K562 (cell line): ENCODE results near the gene ZNF18. TPM values are rescaled to one million over a fixed set of nuclear protein-coding genes. Genes with fewer than 3 reads are reported as not detected.

Source experiments
- CEBPZ ChIP-seq: fragments of 150-350 bp; IDR thresholded peaks from 2 replicates; pipeline ENCODE4 v1.6.1; 2014; ENCODE audit warnings: low read depth, mild to moderate bottlenecking, low read length, borderline replicate concordance
- EP400 ChIP-seq: fragments of 450-650 bp; IDR thresholded peaks from 2 replicates; pipeline ENCODE4 v1.6.1; 2017; ENCODE audit warnings: antibody characterized with exemption, mild to moderate bottlenecking, moderate library complexity
- HNRNPLL ChIP-seq: fragments of 200-400 bp; formaldehyde crosslinking; IDR thresholded peaks from 2 replicates; pipeline ENCODE4 v1.6.1; 2017; ENCODE audit warnings: low read length, low read depth, mild to moderate bottlenecking; ENCODE audit not compliant: poor library complexity, severe bottlenecking
- KDM5B ChIP-seq: fragments of 200-600 bp; sonication (generic); IDR thresholded peaks from 2 replicates; pipeline ENCODE4 v1.6.1; 2012; ENCODE audit warnings: low read depth, mild to moderate bottlenecking, moderate library complexity, low read length, control low read depth, inconsistent platforms; ENCODE audit not compliant: insufficient replicate concordance
- KLF16 ChIP-seq: IDR thresholded peaks from 2 replicates; pipeline ENCODE4 v1.6.1; 2016; ENCODE audit warnings: antibody characterized with exemption
- MLLT1 ChIP-seq, 2 experiments: fragments of 450-650 bp; IDR thresholded peaks; 2 replicates each; pipeline ENCODE4 v1.6.1; 2016
- TAF9B ChIP-seq: fragments of 450-650 bp; IDR thresholded peaks from 2 replicates; pipeline ENCODE4 v1.6.1; 2018; ENCODE audit warnings: mild to moderate bottlenecking; ENCODE audit not compliant: partially characterized antibody
- UBTF ChIP-seq, 2 experiments: IDR thresholded peaks; 2 replicates each; pipeline ENCODE4 v1.6.1; 2012; ENCODE audit warnings: improper control_type of control experiment in 2 of 2, low read depth in 2 of 2, low read length in 2 of 2, borderline replicate concordance in 1 of 2
- polyA plus RNA-seq, 8 experiments: library from polyadenylated mRNA; depleted of rRNA in 4 of 8; stranded (reverse) in 5 of 8; unstranded in 3 of 8; fragments of >200 nt; fragmentation: Nextera tagmentation in 2 of 8; fragmentation: Illumina TruSeq in 1 of 8; extraction: Ambion mirVana in 2 of 8; extraction: Trizol in 1 of 8; gene quantifications; 2 replicates each; pipeline versions ENCODE4 v1.2.1 to v1.2.3, GENCODE V29; 2011 to 2014; ENCODE audit warnings: inconsistent platforms in 1 of 8, missing spikeins in 1 of 8
- total RNA-seq, 7 experiments: library from RNA; depleted of rRNA in 6 of 7; stranded (reverse); fragments of >200 nt in 6 of 7; fragmentation: Illumina TruSeq in 2 of 7; extraction: Trizol in 2 of 7; gene quantifications; 2 replicates each; pipeline versions ENCODE4 v1.2.1 to v1.2.3, GENCODE V29; 2011 to 2021; ENCODE audit warnings: low replicate concordance in 1 of 7

Gene ZNF18
- total and polyA plus RNA-seq, 9 of the 15 experiments (the other 6 are each of a cell fraction or from before 2014, with no cell fraction given): 1.1 to 5.0 (median 3.4) TPM

- TF ChIP-seq UBTF (IDR thresholded peaks at IDR 0.05; ENCODE audit: borderline replicate concordance in 1 of 2, low read depth in 2 of 2, low read length in 2 of 2) (peak; percentile 63 to 68; a peak in 1 of 4 replicates), CEBPZ (no peak), EP400 (peak; percentile 47; the same call in 1 of the 2 replicates), MLLT1 (IDR thresholded peaks at IDR 0.05) (0 out of 4 replicates have a peak, but pooled peaks of 1 of the 2 experiments have one; percentile 24), KLF16 (no peak), KDM5B (peak; percentile 99), HNRNPLL (peak; percentile 99), TAF9B (peak; percentile 59)
Measured at GRCh38 chr17:11997147-11997971, at the start of gene ZNF18 (continued).
